Motor neuron (in vitro differentiated cells): ENCODE data around the gene PLD3. TPM values are rescaled to one million over a fixed set of nuclear protein-coding genes. Genes with fewer than 3 reads are reported as not detected.

Source experiments
- ATAC-seq, 8 experiments: fragments of 200-7000 bp; cut with Tn5 transposase; replicated peaks in 6 of 8; 2 replicates each; pipeline ENCODE4 v1.8.0; 2021; ENCODE audit warnings: mild to moderate bottlenecking in 8 of 8, moderate library complexity in 8 of 8
- H3K27ac ChIP-seq, 2 donors: fragments of 250-450 bp; sonication (Bioruptor Pico); 2 replicates each; pipeline ENCODE4 v1.9.0; 2021; ENCODE audit warnings: antibody characterized with exemption in 2 of 2, mild to moderate bottlenecking in 2 of 2, moderate library complexity in 1 of 2
- H3K4me1 ChIP-seq, 2 donors: fragments of 250-450 bp; sonication (Bioruptor Pico); replicated peaks in 1 of 2; 2 replicates each; pipeline ENCODE4 v1.6.1; 2021; ENCODE audit warnings: antibody characterized with exemption in 2 of 2, mild to moderate bottlenecking in 2 of 2, moderate library complexity in 1 of 2
- H3K4me3 ChIP-seq, 5 donors: fragments of 250-450 bp; sonication (Bioruptor Pico); 2 replicates each; pipeline ENCODE4 v1.9.0; 2021; ENCODE audit warnings: antibody characterized with exemption in 5 of 5, mild to moderate bottlenecking in 5 of 5, moderate library complexity in 4 of 5
- WGBS, 10 experiments: fragments of 450-650 bp; shearing (Covaris generic); methylation state at CpG; one replicate each; pipeline ENCODE4 v1.0.0; 2022; 5-methylcytosine and 5-hydroxymethylcytosine counted together
- in situ Hi-C, 9 experiments: fragments of 400-800 bp; cut with MboI; loops; one replicate each; pipeline ENCODE4 v1.15.0; 2021; ENCODE audit warnings: low sequenced_read_pairs in 9 of 9, low pct_unique_long_range_greater_than_20kb in 2 of 9; ENCODE audit not compliant: unreplicated experiment in 9 of 9
- total RNA-seq, 8 experiments: library from RNA; unstranded; fragments of 300-600 nt; gene quantifications; 2 replicates each; pipeline versions ENCODE4 v1.2.3 to v1.2.4, GENCODE V29; 2022

Gene PLD3
- total RNA-seq, 8 experiments from 2014 or later: 119 to 604 (median 360) TPM

DNA sequence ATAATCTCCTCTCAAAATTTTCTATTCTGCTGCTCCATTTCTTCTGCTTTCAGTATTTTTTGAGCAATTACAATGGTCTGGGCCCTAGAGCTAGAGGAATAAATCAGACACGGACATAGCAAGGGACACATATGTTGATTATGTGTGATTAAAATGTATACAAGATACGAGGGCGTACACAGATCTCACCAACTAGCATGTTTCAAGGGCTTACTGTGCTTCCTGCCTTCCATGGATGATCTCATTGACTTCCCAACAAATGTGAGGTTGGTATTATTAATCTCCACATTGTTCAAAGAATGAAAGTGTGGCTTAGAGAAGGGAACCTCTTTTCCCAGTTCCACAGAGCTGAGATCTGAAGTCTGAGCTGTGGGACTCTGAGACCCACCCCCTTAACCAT, 9.1 kb downstream of the PLD3 start:
- H3K4me1 ChIP-seq: no peaks in the 10 kb centered on the region
- H3K27ac ChIP-seq: no peak overlapping the region
- H3K4me3 ChIP-seq: no peak overlapping the region
- in situ Hi-C loops: no loop called here
- WGBS, 10 experiments: 0 to 91% (median 76%) methylated on average over 1 to 3 of the region's 3 CpGs; no CpG with 5 or more reads in 5 of the 10 experiments
- peak in 6 of 8 experiments; percentile 27 to 84 (median 59) for ATAC-seq

DNA sequence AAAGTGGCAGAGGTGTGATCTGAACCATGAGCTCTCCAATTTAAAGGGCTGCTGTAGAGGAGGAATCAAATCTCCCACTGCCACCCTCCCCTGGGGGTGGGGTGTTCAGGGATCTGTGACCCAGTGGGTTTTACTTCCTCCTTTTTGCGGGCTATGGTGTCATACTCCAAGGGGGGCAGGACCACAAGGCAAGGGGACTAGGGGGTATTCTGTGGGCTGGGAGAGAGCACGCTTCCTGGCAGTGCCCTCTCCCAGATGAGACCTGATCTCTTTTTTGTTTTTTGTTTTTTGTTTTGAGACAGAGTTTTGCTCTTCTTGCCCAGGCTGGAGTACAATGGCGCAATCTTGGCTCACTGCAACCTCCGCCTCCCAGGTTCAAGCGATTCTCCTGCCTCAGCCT, 10.3 kb downstream of the PLD3 start:
- H3K4me1 ChIP-seq: no peaks in the 10 kb centered on the region
- no peak for ATAC-seq
- in situ Hi-C loops: no loop called here
- no peak overlapping the region for H3K27ac ChIP-seq
- H3K4me3 ChIP-seq: no peak overlapping the region
- 80 to 100% methylated on average over 1 of the region's 5 CpGs; no CpG with 5 or more reads in 8 of the 10 experiments for WGBS, 10 experiments

DNA sequence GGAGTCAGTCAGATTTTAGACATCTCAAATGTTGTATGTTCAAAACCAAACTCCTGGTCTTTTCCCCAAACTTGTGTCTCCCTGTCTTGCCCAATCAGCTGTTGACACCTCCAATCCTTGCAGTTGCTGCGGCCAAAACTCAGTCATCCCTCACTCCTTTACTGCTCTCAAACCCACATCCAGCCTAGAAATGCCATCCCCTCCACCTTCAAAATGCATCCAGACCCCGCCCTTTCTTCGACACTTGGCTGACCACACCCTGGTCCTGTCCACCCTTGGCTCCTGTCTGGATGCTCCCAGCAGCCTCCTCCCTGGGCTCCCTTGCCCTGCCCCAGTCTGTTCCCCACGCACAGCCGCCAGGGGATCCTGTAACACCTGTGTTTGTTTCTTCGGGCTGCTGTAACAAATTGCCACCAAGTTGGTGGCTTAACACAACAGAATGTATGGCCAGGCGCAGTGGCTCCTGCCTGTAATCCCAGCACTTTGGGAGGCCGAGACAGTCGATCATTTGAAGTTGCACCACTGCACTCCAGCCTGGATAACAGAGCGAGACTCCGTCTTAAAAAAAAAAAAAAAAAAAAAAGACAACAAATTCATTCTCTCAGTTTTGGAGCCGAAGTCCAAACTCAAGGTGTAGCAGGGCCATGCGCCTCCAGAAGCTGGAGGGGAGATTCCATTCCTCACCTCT, 11.7 kb downstream of the PLD3 start:
- ATAC-seq: peak in 3 of 8 experiments; percentile 11 to 22 (median 12)
- Histone ChIP-seq H3K4me1 (peaks cover 0 to 3% of the 10 kb centered on the region in 2 donors), H3K4me3 (no peak overlapping the region), H3K27ac (no peak overlapping the region)
- WGBS, 10 experiments: 22 to 100% (median 90%) methylated on average over 1 to 11 of the region's 13 CpGs; no CpG with 5 or more reads in 2 of the 10 experiments
- in situ Hi-C loops: no loop called here

DNA sequence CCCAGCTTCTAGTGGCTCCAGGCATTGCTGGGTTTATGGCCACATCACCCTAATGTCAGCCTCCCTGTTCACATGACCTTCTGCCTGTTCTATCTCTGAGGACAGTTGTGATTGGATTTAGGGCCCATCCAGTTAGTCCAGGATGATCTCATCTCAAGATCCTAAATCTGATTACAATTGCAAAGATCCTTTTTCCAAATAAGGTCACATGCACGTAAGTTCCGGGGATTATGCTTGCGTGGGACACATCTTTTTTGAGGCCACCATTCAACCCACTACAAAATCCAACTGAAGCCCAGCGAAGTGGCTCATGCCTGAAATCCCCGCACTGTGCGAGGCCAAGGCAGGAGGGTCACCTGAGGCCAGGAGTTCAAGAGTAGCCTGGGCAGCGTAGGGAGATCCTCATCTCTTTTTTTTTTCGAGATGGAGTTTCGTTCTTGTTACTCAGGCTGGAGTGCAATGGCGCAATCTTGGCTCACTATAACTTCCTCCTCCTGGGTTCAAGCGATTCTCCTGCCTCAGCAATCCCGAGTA, 12.3 kb downstream of the PLD3 start:
- no peak overlapping the region for H3K27ac ChIP-seq
- in situ Hi-C loops: no loop called here
- H3K4me1 ChIP-seq: peaks cover 0 to 3% of the 10 kb centered on the region in 2 donors
- ATAC-seq: peak in 4 of 8 experiments; percentile 11 to 47 (median 28)
- WGBS, 10 experiments: 67 to 100% (median 91%) methylated on average over 5 to 10 of the region's 12 CpGs; no CpG with 5 or more reads in 1 of the 10 experiments
- H3K4me3 ChIP-seq: no peak overlapping the region

DNA sequence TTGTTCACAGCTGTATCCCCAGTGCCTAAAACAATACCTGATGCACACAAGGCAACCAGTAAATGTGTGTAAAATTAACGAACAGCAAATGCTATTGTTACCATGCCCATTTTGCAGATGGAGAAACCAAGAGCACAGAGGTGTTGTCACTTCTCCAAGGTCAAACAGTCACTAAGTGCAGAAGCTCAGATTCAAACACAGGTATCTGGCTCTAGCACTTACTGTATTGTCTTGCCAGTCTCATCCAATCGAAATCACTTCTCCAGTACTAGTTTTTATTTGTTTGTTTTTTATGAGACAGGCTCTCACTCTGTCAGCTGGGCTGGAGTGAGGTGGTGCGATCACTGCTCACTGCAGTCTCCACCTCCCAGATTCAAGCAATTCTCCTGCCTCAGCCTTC, 13.7 kb downstream of the PLD3 start:
- in situ Hi-C loops: no loop called here
- 60 to 100% (median 80%) methylated on average over 1 to 3 of the region's 3 CpGs; no CpG with 5 or more reads in 3 of the 10 experiments for WGBS, 10 experiments
- peaks cover 10 to 12% of the 10 kb centered on the region in 2 donors for H3K4me1 ChIP-seq

DNA sequence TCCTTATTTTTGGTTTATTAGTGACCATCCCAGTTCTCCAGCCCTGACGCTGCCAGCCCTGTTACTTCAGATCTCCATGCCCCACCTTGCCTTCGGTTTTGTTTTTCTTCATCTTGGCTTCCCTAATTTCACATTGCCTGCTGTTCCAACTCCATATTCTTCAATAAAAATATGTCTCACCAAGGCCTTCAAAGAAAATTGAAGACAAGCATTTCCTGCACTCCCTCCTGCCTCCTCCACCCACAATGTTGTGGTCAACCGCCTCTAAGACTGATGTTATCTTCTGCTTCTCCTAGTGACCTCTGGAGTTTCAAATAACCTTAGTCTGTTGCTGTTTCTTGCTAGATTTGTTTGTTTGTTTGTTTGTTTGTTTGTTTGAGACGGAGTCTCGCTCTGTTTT, 14.6 kb downstream of the PLD3 start:
- WGBS, 10 experiments: 81 to 100% (median 92%) methylated on average over 1 to 5 of the region's 5 CpGs
- H3K4me1 ChIP-seq: peaks cover 11 to 14% of the 10 kb centered on the region in 2 donors
- no peak for ATAC-seq
- in situ Hi-C loops: no loop called here
- no peak overlapping the region for H3K4me3 ChIP-seq
- H3K27ac ChIP-seq: no peak overlapping the region

More for the DNA sequence above, 13.7 kb downstream of the PLD3 start:
- ATAC-seq: no peak
- Histone ChIP-seq H3K27ac (no peak overlapping the region), H3K4me3 (no peak overlapping the region)

DNA sequence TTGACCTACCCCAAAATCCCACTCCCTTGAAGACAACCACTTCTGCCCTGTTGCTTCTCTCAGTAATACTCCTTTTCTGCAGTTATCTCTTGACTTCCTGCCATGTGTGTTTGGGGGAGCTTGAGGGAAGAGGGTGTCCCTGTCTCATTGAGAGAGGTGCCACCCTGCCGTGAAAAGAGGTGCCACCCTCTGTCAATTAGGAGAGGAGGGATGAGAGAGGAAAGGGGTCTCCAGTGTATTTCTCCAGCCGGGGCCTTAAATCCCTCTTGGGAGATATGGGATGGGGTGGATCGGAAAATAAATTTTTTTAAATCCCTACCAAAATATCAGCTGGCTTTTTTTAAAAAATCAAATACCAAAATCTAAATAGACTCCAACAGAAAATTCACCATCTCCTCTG, 16.5 kb downstream of the PLD3 start:
- peak overlapping the region in 2 of 5 donors; percentile 47 to 49 for H3K4me3 ChIP-seq
- ATAC-seq: no peak
- H3K4me1 ChIP-seq: peaks cover 11 to 14% of the 10 kb centered on the region in 2 donors
- WGBS, 10 experiments: 67 to 90% (median 85%) methylated on average over 1 to 2 of the region's 3 CpGs; no CpG with 5 or more reads in 6 of the 10 experiments
- H3K27ac ChIP-seq: no peak overlapping the region
- in situ Hi-C loops: no loop called here

DNA sequence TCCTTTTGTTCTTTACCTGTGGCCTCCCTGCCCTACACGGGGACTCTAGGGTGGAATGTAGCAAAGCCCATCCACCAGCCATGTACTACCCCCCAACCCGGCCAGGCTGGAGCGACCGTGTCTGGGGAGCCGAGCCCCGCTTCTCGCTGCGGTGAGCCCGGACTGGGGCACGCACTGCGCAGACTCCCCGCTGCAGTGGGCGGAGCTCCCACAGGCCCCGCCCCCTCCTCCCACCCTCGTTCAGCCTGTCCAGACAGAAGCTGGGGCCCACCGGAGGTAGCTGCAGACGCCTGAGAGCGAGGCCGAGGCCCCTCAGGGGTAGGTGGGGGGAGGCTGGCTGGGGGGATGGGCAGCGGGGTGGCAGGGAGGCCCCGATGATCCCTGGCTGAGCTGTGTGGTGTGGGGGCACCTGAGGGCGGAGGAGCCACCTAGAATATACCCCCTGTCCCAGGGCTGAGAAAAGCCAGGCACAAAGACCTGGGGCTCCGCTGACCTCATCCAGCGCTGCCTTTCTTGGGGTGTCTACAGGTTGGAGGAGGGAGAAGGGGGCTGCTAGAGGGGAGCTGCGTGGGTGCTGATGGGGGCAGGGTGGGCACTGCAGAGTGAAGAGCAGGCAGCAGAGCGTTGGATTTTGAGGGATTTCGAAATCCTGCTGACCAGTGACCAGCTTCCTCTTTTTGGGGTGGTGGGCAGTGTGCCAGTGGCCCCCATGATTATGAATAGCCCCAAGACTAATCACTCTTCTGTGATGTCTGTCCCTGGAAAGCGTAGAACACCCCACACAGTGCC, 17.3 kb downstream of the PLD3 start:
- Histone ChIP-seq H3K4me3 (peak overlapping the region; percentile 42 to 63 (median 47)), H3K4me1 (peaks cover 11 to 14% of the 10 kb centered on the region in 2 donors), H3K27ac (peak overlapping the region; percentile 72 to 76)
- WGBS, 10 experiments: 0 to 23% (median 2%) methylated on average over 1 to 8 of the region's 28 CpGs; no CpG with 5 or more reads in 6 of the 10 experiments
- peak in 7 of 8 experiments; percentile 79 to 90 (median 81) for ATAC-seq
- in situ Hi-C loops: no loop called here

DNA sequence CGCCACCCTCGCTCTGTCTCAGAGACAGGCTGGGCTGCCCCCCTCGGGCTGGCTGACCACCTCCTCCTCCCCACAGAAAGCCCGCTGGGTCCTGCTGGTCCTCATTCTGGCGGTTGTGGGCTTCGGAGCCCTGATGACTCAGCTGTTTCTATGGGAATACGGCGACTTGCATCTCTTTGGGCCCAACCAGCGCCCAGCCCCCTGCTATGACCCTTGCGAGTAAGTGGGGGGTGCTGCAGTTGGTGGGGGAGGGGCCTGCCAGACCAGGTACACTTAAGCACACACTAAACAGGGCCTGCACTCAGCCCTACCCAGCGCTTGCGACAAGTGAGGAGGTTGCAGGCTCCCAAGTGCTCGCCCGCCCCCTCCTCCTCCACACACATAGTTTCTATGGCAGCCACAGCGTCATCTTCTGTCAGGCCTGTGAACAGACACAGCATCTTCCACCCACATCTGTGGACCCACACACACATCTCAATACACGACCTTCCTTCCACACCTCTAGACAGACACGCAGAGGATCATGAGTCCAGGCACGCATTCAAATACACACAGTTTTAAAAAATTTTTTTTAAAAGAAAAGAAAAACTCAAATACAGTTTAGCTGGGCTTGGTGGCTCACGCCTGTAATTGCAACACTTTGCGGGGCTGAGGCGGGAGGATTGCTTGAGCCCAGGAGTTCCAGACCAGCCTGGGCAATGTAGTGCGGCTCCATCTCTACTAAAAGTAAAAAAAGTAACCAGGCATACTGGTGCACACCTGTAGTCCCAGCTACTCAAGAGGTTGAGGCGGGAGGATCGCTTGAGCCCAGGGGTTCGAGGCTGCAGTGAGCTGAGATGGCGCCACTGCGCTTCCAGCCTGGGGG, 18.4 kb downstream of the PLD3 start:
- in situ Hi-C loops: no loop called here
- Histone ChIP-seq H3K4me3 (peak overlapping the region; percentile 42 to 63 (median 47)), H3K4me1 (peaks cover 11 to 14% of the 10 kb centered on the region in 2 donors), H3K27ac (peak overlapping the region; percentile 72 to 76)
- ATAC-seq: peak in 5 of 8 experiments; percentile 70 to 78 (median 74)
- WGBS, 10 experiments: 4 to 97% (median 70%) methylated on average over 2 to 9 of the region's 27 CpGs; no CpG with 5 or more reads in 5 of the 10 experiments

DNA sequence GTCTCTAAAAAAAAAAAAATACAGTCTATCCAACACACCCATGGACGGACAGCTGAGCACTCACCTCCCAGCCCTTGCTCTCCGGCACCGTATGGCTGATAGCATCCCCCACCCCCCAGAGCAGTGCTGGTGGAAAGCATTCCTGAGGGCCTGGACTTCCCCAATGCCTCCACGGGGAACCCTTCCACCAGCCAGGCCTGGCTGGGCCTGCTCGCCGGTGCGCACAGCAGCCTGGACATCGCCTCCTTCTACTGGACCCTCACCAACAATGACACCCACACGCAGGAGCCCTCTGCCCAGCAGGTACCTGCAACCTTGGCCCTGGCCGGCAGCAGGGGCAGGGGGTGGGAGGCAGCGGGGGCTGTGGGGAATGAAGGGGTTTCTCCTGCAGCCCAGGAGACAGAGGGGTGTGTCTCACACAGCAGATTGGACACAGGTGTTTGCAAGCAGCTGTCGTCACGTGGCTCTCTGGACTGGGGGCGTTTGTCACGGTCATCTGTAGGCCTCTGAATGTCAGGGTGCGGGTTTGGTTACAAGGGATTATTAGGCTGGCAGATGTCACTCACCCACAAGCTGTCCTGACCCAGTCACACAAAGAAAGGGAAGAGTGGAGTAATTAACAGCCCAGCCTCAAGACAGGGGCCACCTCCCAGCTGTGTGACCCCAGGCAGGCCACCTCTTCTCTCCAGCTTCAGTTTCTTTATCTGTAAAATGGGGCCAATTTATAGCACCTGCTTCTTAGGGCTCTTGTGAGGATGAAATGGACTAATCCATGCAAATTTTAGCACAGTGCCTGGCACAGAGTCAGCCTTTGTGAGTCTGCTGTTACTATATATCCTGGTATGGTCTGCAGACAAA, 19.3 kb downstream of the PLD3 start:
- Histone ChIP-seq H3K27ac (no peak overlapping the region), H3K4me1 (peaks cover 11 to 14% of the 10 kb centered on the region in 2 donors), H3K4me3 (no peak overlapping the region)
- in situ Hi-C loops: no loop called here
- no peak for ATAC-seq
- WGBS, 10 experiments: 60 to 100% (median 97%) methylated on average over 1 to 5 of the region's 16 CpGs; no CpG with 5 or more reads in 6 of the 10 experiments

DNA sequence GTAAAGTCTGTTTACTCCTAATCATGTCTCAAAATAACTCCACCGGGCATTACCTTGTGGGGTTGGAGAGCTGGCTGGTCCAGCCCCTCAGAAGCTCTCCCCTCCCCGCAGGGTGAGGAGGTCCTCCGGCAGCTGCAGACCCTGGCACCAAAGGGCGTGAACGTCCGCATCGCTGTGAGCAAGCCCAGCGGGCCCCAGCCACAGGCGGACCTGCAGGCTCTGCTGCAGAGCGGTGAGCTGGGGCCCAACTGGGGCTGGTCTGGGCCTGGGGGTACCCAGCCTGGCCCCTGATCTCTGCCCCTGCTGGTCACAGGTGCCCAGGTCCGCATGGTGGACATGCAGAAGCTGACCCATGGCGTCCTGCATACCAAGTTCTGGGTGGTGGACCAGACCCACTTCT, 21.3 kb downstream of the PLD3 start:
- WGBS, 10 experiments: 90 to 100% methylated on average over 2 to 3 of the region's 12 CpGs; no CpG with 5 or more reads in 8 of the 10 experiments
- no peak for ATAC-seq
- in situ Hi-C loops: no loop called here
- Histone ChIP-seq H3K27ac (no peak overlapping the region), H3K4me1 (peaks cover 11 to 14% of the 10 kb centered on the region in 2 donors), H3K4me3 (no peak overlapping the region)
